Occipital lobe (tissue), 2 donors: Measurements from ENCODE around the gene CARS2. TPM values are rescaled to one million over a fixed set of nuclear protein-coding genes. Genes with fewer than 3 reads are reported as not detected.
"Not testable (repeated sequence)": the region's sequence is repeated elsewhere in the genome, so short reads cannot be mapped to it uniquely, and the experiment has no call there.

Experiments
- DNase-seq: peaks from one replicate; lab custom pipeline; 2025; lab: John Stamatoyannopoulos, UW
- total RNA-seq: library from RNA; depleted of rRNA; stranded (reverse); fragments of >200 nt; gene quantifications from one replicate; pipeline ENCODE4 v1.2.3, GENCODE V29; 2014

Gene CARS2
- total RNA-seq, 1 donor from 2014 or later = 56.9 TPM

- DNase-seq = no peak
These were observed 22.0 kb downstream of the CARS2 start for GRCh38 chr13:110683921-110684320.

GRCh38 chr13:110683203-110683883 lies 22.6 kb downstream of the CARS2 start:
- DNase-seq = no peak

- DNase-seq = no peak
These were observed 23.2 kb downstream of the CARS2 start for GRCh38 chr13:110682746-110683145.

- no peak for DNase-seq
These were observed 23.9 kb downstream of the CARS2 start for GRCh38 chr13:110681868-110682550.

- DNase-seq = no peak
These were observed 25.1 kb downstream of the CARS2 start for GRCh38 chr13:110680852-110681251.

- no peak for DNase-seq
These were observed 28.0 kb downstream of the CARS2 start for GRCh38 chr13:110677731-110678545.

- DNase-seq = no peak
These were observed 29.0 kb downstream of the CARS2 start for GRCh38 chr13:110676595-110677587.

GRCh38 chr13:110669814-110670213 lies 36.1 kb downstream of the CARS2 start:
- DNase-seq = not testable (repeated sequence)

- no peak for DNase-seq
These were observed 36.9 kb downstream of the CARS2 start for GRCh38 chr13:110669036-110669435.

GRCh38 chr13:110666255-110666533 lies 39.7 kb downstream of the CARS2 start:
- no peak for DNase-seq

- no peak for DNase-seq
These were observed 40.2 kb downstream of the CARS2 start for GRCh38 chr13:110665491-110666254.

- DNase-seq = no peak
These were observed 41.2 kb downstream of the CARS2 start for GRCh38 chr13:110664673-110665072.

- DNase-seq = no peak
These were observed 41.9 kb downstream of the CARS2 start for GRCh38 chr13:110664041-110664440.

GRCh38 chr13:110663491-110663890 lies 42.4 kb downstream of the CARS2 start:
- no peak for DNase-seq

GRCh38 chr13:110662777-110663443 lies 43.0 kb downstream of the CARS2 start:
- DNase-seq = no peak

GRCh38 chr13:110662091-110662490 lies 43.8 kb downstream of the CARS2 start:
- no peak for DNase-seq

- no peak for DNase-seq
These were observed 44.7 kb downstream of the CARS2 start for GRCh38 chr13:110661256-110661655.

- DNase-seq = not testable (repeated sequence)
These were observed 47.6 kb downstream of the CARS2 start for GRCh38 chr13:110658218-110658911.

GRCh38 chr13:110657196-110657595 lies 48.7 kb downstream of the CARS2 start:
- DNase-seq = no peak
